Effector memory CD4-positive, alpha-beta T cell (primary cell): ENCODE measurements around the gene PSMA7.

Experiments used
- DNase-seq, 3 donors: peaks; one replicate each; pipeline ENCODE4 v3.0.0-alpha.2; 2020
- H3K27ac ChIP-seq: 2 replicates; pipeline ENCODE4 v1.7.0; 2013; ENCODE audit warnings: mild to moderate bottlenecking, low read length, moderate library complexity; ENCODE audit not compliant: insufficient read depth, poor library complexity, severe bottlenecking
- H3K27me3 ChIP-seq: replicated peaks from 2 replicates; pipeline ENCODE4 v1.7.0; 2013; ENCODE audit warnings: mild to moderate bottlenecking, low read length; ENCODE audit not compliant: insufficient read depth, control insufficient read depth, poor library complexity, severe bottlenecking
- H3K36me3 ChIP-seq: 2 replicates; pipeline ENCODE4 v1.7.0; 2013; ENCODE audit warnings: mild to moderate bottlenecking, low read length, moderate library complexity; ENCODE audit not compliant: control insufficient read depth, insufficient read depth
- H3K4me1 ChIP-seq: 2 replicates; pipeline ENCODE4 v1.7.0; 2013; ENCODE audit warnings: low read length, mild to moderate bottlenecking; ENCODE audit not compliant: control insufficient read depth, insufficient read depth, poor library complexity, severe bottlenecking
- H3K4me3 ChIP-seq: 2 replicates; pipeline ENCODE4 v1.7.0; 2013; ENCODE audit warnings: low read length, low read depth, mild to moderate bottlenecking; ENCODE audit not compliant: insufficient read depth, poor library complexity, severe bottlenecking
- H3K9me3 ChIP-seq: 2 replicates; pipeline ENCODE4 v1.7.0; 2013; ENCODE audit warnings: mild to moderate bottlenecking, low read length, moderate library complexity; ENCODE audit not compliant: control insufficient read depth

Gene PSMA7

GRCh38 chr20:62146019-62146755 is 3.0 kb upstream of the PSMA7 start:
- no peaks in the 10 kb centered on the region for H3K27me3 ChIP-seq
- no peak overlapping the region for H3K4me3 ChIP-seq
- no peak for DNase-seq
- H3K9me3 ChIP-seq = no peaks in the 10 kb centered on the region
- H3K27ac ChIP-seq = no peak overlapping the region
- H3K36me3 ChIP-seq = no peaks in the 10 kb centered on the region
- H3K4me1 ChIP-seq = peaks cover 13% of the 10 kb centered on the region

GRCh38 chr20:62145688-62146018 is 2.5 kb upstream of the PSMA7 start:
- Histone ChIP-seq H3K4me1 (peaks cover 18% of the 10 kb centered on the region), H3K4me3 (no peak overlapping the region), H3K36me3 (no peaks in the 10 kb centered on the region), H3K27ac (no peak overlapping the region), H3K27me3 (no peaks in the 10 kb centered on the region), H3K9me3 (no peaks in the 10 kb centered on the region)
- no peak for DNase-seq

GRCh38 chr20:62143957-62144825 is 997 bp upstream of the PSMA7 start:
- no peaks in the 10 kb centered on the region for H3K9me3 ChIP-seq
- H3K27me3 ChIP-seq = no peaks in the 10 kb centered on the region
- peaks cover 12% of the 10 kb centered on the region for H3K36me3 ChIP-seq
- DNase-seq = peak in 2 of 3 donors; percentile 9 to 21
- peaks cover 19% of the 10 kb centered on the region for H3K4me1 ChIP-seq
- H3K27ac ChIP-seq = peak overlapping the region; percentile 12
- H3K4me3 ChIP-seq = peak overlapping the region; percentile 72

- H3K4me1 ChIP-seq = peaks cover 19% of the 10 kb centered on the region
Measured at GRCh38 chr20:62142252-62143080, 728 bp downstream of the PSMA7 start.

GRCh38 chr20:62141397-62142251 is 1.6 kb downstream of the PSMA7 start:
- Histone ChIP-seq H3K27ac (peak overlapping the region; percentile 72), H3K9me3 (no peaks in the 10 kb centered on the region), H3K27me3 (no peaks in the 10 kb centered on the region), H3K4me1 (peaks cover 19% of the 10 kb centered on the region), H3K36me3 (peaks cover 37% of the 10 kb centered on the region), H3K4me3 (peak overlapping the region; percentile 52)
- DNase-seq = peak in 1 of 3 donors; percentile 9

More at GRCh38 chr20:62142252-62143080, 728 bp downstream of the PSMA7 start:
- DNase-seq = no peak
- Histone ChIP-seq H3K9me3 (no peaks in the 10 kb centered on the region), H3K4me3 (peak overlapping the region; percentile 52), H3K27me3 (no peaks in the 10 kb centered on the region), H3K36me3 (peaks cover 29% of the 10 kb centered on the region), H3K27ac (peak overlapping the region; percentile 72)

GRCh38 chr20:62141043-62141396 is 2.2 kb downstream of the PSMA7 start:
- H3K4me3 ChIP-seq = peak overlapping the region; percentile 52
- H3K4me1 ChIP-seq = peaks cover 19% of the 10 kb centered on the region
- H3K9me3 ChIP-seq = no peaks in the 10 kb centered on the region
- no peak for DNase-seq
- H3K27me3 ChIP-seq = no peaks in the 10 kb centered on the region
- peak overlapping the region; percentile 72 for H3K27ac ChIP-seq
- peaks cover 43% of the 10 kb centered on the region for H3K36me3 ChIP-seq

- Histone ChIP-seq H3K4me3 (no peak overlapping the region), H3K27ac (peak overlapping the region; percentile 9), H3K36me3 (peaks cover 57% of the 10 kb centered on the region), H3K4me1 (peaks cover 17% of the 10 kb centered on the region), H3K9me3 (no peaks in the 10 kb centered on the region), H3K27me3 (no peaks in the 10 kb centered on the region)
- no peak for DNase-seq
Measured at GRCh38 chr20:62139636-62140035, 3.6 kb downstream of the PSMA7 start.

- Histone ChIP-seq H3K36me3 (peaks cover 62% of the 10 kb centered on the region), H3K9me3 (no peaks in the 10 kb centered on the region), H3K4me3 (no peak overlapping the region), H3K27ac (no peak overlapping the region), H3K27me3 (no peaks in the 10 kb centered on the region), H3K4me1 (peaks cover 15% of the 10 kb centered on the region)
- no peak for DNase-seq
Measured at GRCh38 chr20:62138912-62139311, 4.3 kb downstream of the PSMA7 start.

- Histone ChIP-seq H3K4me1 (peaks cover 15% of the 10 kb centered on the region), H3K9me3 (no peaks in the 10 kb centered on the region), H3K27me3 (no peaks in the 10 kb centered on the region), H3K36me3 (peaks cover 69% of the 10 kb centered on the region), H3K4me3 (no peak overlapping the region), H3K27ac (no peak overlapping the region)
- DNase-seq = no peak
Measured at GRCh38 chr20:62138204-62138543, 5.0 kb downstream of the PSMA7 start.
